CD8-positive, alpha-beta memory T cell (primary cell): ENCODE results near the gene IFI27L2. TPM values are rescaled to one million over a fixed set of nuclear protein-coding genes. Genes with fewer than 3 reads are reported as not detected.
A peak's percentile ranks its signal among the peaks of the same experiment; 100 is the strongest.

Experiments
- CTCF ChIA-PET: fragments of 350-600 bp; sonication (Branson Sonifier 250); formaldehyde crosslinking; loops from one replicate; lab custom pipeline; 2021; ENCODE audit warnings: antibody characterized with exemption; lab: Charles Lee
- POLR2A ChIA-PET: fragments of 350-600 bp; sonication (Branson Sonifier 250); formaldehyde crosslinking; loops from one replicate; lab custom pipeline; 2021; ENCODE audit warnings: antibody characterized with exemption; lab: Charles Lee
- DNase-seq, 5 donors: peaks; one replicate each; pipeline versions ENCODE4 v3.0.0 to v3.0.0-alpha.2; 2020 to 2022; ENCODE audit warnings: mixed read lengths in 1 of 5
- H3K27ac ChIP-seq: one replicate; pipeline ENCODE4 v1.7.0; 2013; ENCODE audit warnings: low read depth, mild to moderate bottlenecking, low read length, moderate library complexity
- H3K27me3 ChIP-seq: 2 replicates; pipeline ENCODE4 v1.7.0; 2013; ENCODE audit warnings: low read length, mild to moderate bottlenecking; ENCODE audit not compliant: insufficient read depth, poor library complexity, severe bottlenecking
- H3K36me3 ChIP-seq: 2 replicates; pipeline ENCODE4 v1.7.0; 2013; ENCODE audit warnings: mild to moderate bottlenecking, low read length, moderate library complexity; ENCODE audit not compliant: insufficient read depth
- H3K4me1 ChIP-seq: 2 replicates; pipeline ENCODE4 v1.7.0; 2013; ENCODE audit warnings: mild to moderate bottlenecking, low read length, moderate library complexity; ENCODE audit not compliant: insufficient read depth
- H3K4me3 ChIP-seq: 2 replicates; pipeline ENCODE4 v1.7.0; 2013; ENCODE audit warnings: mild to moderate bottlenecking, low read length
- H3K9me3 ChIP-seq: 2 replicates; pipeline ENCODE4 v1.7.0; 2013; ENCODE audit warnings: mild to moderate bottlenecking, low read length
- H3K27ac Mint-ChIP-seq, 8 donors: one replicate each; pipeline ENCODE4 v1.8.0; 2020 to 2021; ENCODE audit warnings: mixed read lengths in 8 of 8, mild to moderate bottlenecking in 6 of 8, inconsistent platforms in 3 of 8, moderate library complexity in 3 of 8
- H3K27me3 Mint-ChIP-seq, 2 donors: one replicate each; pipeline ENCODE4 v1.8.0; 2020 to 2021; ENCODE audit warnings: mixed read lengths in 2 of 2, mild to moderate bottlenecking in 1 of 2, moderate library complexity in 1 of 2
- H3K36me3 Mint-ChIP-seq, 3 donors: one replicate each; pipeline ENCODE4 v1.8.0; 2020 to 2021; ENCODE audit warnings: mixed read lengths in 3 of 3, inconsistent platforms in 1 of 3, mild to moderate bottlenecking in 1 of 3
- H3K4me1 Mint-ChIP-seq, 3 donors: one replicate each; pipeline ENCODE4 v1.8.0; 2020 to 2021; ENCODE audit warnings: mixed read lengths in 3 of 3, inconsistent platforms in 1 of 3, mild to moderate bottlenecking in 1 of 3
- H3K4me3 Mint-ChIP-seq, 7 donors: one replicate each; pipeline ENCODE4 v1.8.0; 2020 to 2021; ENCODE audit warnings: mixed read lengths in 7 of 7, mild to moderate bottlenecking in 6 of 7, moderate library complexity in 4 of 7, inconsistent platforms in 2 of 7
- H3K9me3 Mint-ChIP-seq, 5 donors: one replicate each; pipeline ENCODE4 v1.8.0; 2020 to 2022; ENCODE audit warnings: mixed read lengths in 5 of 5, mild to moderate bottlenecking in 3 of 5, moderate library complexity in 2 of 5, inconsistent platforms in 1 of 5
- polyA plus RNA-seq: library from polyadenylated mRNA; unstranded; fragments of 300-500 nt; fragmentation: Illumina TruSeq; gene quantifications from one replicate; pipeline ENCODE4 v1.2.3, GENCODE V29; 2021
- total RNA-seq, 2 experiments: library from RNA; stranded (reverse); gene quantifications; one replicate each; pipeline ENCODE4 v1.2.3, GENCODE V29; 2021

The IFI27L2 gene
- total and polyA plus RNA-seq, 3 experiments from 2014 or later: 55.9 to 95.5 (median 58.5) TPM

- Mint-ChIP-seq H3K27me3 (no peaks in the 10 kb centered on the region), H3K4me1 (no peaks in the 10 kb centered on the region), H3K36me3 (peaks cover 0 to 2% (median 0%) of the 10 kb centered on the region in 3 donors), H3K27ac (no peak overlapping the region), H3K4me3 (no peak overlapping the region), H3K9me3 (no peaks in the 10 kb centered on the region)
- H3K27ac ChIP-seq: no peak overlapping the region
- no peak overlapping the region for H3K4me3 ChIP-seq
- ChIA-PET POLR2A (no interaction called here), CTCF (no interaction called here)
- no peaks in the 10 kb centered on the region for H3K4me1 ChIP-seq
- H3K36me3 ChIP-seq: no peaks in the 10 kb centered on the region
- no peaks in the 10 kb centered on the region for H3K9me3 ChIP-seq
- no peak for DNase-seq
- no peaks in the 10 kb centered on the region for H3K27me3 ChIP-seq
Measured at GRCh38 chr14:94098326-94098992, 30.9 kb downstream of the IFI27L2 start.

DNA sequence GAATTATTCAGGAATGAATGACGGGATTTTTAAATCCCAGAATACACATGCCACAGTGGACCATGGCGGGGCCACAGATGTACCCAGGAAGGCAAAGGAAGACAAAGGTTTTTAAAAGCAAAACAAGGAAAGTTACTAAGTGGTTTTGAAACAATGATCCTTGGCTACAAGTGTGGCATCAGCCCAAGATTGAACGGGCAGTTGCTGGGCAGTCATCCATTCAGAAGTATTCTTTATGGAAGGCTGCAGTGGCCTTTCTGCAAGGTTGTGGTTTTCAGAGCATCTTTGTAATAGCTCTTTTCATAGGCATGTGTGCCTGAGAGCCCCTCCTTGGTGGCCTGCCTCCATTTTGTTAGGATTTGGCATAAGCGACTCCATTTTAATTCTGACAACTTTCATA, 32.3 kb downstream of the IFI27L2 start:
- H3K27me3 ChIP-seq: no peaks in the 10 kb centered on the region
- H3K36me3 Mint-ChIP-seq: peaks cover 0 to 2% (median 0%) of the 10 kb centered on the region in 3 donors
- no peaks in the 10 kb centered on the region for H3K36me3 ChIP-seq
- H3K4me3 ChIP-seq: no peak overlapping the region
- no peak overlapping the region for H3K27ac Mint-ChIP-seq
- no peaks in the 10 kb centered on the region for H3K4me1 ChIP-seq
- no peaks in the 10 kb centered on the region for H3K9me3 Mint-ChIP-seq
- H3K27ac ChIP-seq: no peak overlapping the region
- ChIA-PET CTCF (no interaction called here), POLR2A (no interaction called here)
- H3K4me3 Mint-ChIP-seq: no peak overlapping the region
- no peaks in the 10 kb centered on the region for H3K4me1 Mint-ChIP-seq
- H3K27me3 Mint-ChIP-seq: no peaks in the 10 kb centered on the region
- no peak for DNase-seq
- no peaks in the 10 kb centered on the region for H3K9me3 ChIP-seq

DNA sequence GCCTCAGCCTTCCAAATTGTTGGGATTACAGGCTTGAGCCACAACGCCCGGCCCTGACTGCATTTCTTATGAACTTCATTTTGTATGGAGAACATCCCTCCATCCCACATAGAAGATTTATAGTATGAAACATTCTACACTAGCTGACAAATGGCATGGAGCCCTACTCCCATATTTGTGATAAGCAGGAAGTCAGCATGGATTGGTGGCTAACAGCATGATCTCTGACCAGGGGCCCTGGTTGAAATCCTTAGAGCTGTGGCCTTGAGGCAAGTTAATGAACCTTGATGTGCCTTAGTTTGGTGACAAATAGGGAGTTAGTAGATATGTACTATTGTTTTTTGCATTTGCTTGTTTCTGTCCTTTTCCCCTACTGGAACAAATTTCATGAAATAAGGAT, 36.0 kb downstream of the IFI27L2 start:
- POLR2A ChIA-PET: no interaction called here
- Histone ChIP-seq H3K4me3 (no peak overlapping the region), H3K27me3 (no peaks in the 10 kb centered on the region), H3K4me1 (no peaks in the 10 kb centered on the region), H3K36me3 (no peaks in the 10 kb centered on the region), H3K27ac (no peak overlapping the region), H3K9me3 (no peaks in the 10 kb centered on the region)
- Mint-ChIP-seq H3K27ac (no peak overlapping the region), H3K27me3 (no peaks in the 10 kb centered on the region), H3K9me3 (no peaks in the 10 kb centered on the region), H3K4me3 (no peak overlapping the region), H3K4me1 (no peaks in the 10 kb centered on the region), H3K36me3 (no peaks in the 10 kb centered on the region)
- CTCF ChIA-PET: no interaction called here
- no peak for DNase-seq

GRCh38 chr14:94089479-94089878, 39.9 kb downstream of the IFI27L2 start:
- Histone ChIP-seq H3K4me1 (no peaks in the 10 kb centered on the region), H3K27me3 (no peaks in the 10 kb centered on the region), H3K9me3 (no peaks in the 10 kb centered on the region), H3K4me3 (no peak overlapping the region), H3K36me3 (no peaks in the 10 kb centered on the region), H3K27ac (no peak overlapping the region)
- no peak overlapping the region for H3K4me3 Mint-ChIP-seq
- DNase-seq: no peak
- peaks cover 0 to 2% (median 0%) of the 10 kb centered on the region in 3 donors for H3K36me3 Mint-ChIP-seq
- no peaks in the 10 kb centered on the region for H3K9me3 Mint-ChIP-seq
- H3K27ac Mint-ChIP-seq: no peak overlapping the region
- ChIA-PET POLR2A (no interaction called here), CTCF (no interaction called here)
- H3K27me3 Mint-ChIP-seq: peaks cover 0 to 2% of the 10 kb centered on the region in 2 donors
- no peaks in the 10 kb centered on the region for H3K4me1 Mint-ChIP-seq

DNA sequence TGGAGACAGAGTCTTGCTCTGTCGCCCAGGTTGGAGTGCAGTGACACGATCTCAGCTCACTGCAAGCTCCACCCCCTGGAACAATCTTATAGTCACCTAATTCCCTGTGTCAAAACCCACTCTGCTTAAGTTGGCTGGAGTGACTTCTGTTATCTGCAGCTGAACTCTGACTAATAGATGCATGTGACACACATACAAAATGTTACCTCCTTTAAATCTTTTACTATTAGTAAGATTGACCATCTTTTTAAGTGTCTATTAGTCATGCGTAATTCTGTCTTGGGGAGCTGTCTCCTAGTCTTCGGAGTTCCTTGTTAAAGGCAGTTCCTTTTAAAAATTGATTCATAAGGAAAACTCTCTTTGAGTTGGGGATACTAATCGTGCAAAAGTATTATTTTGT, 40.9 kb downstream of the IFI27L2 start:
- Mint-ChIP-seq H3K27me3 (peaks cover 0 to 2% of the 10 kb centered on the region in 2 donors), H3K4me1 (no peaks in the 10 kb centered on the region), H3K27ac (no peak overlapping the region), H3K4me3 (no peak overlapping the region), H3K9me3 (no peaks in the 10 kb centered on the region), H3K36me3 (peaks cover 0 to 2% (median 0%) of the 10 kb centered on the region in 3 donors)
- Histone ChIP-seq H3K27ac (no peak overlapping the region), H3K9me3 (no peaks in the 10 kb centered on the region), H3K4me1 (no peaks in the 10 kb centered on the region), H3K4me3 (no peak overlapping the region), H3K27me3 (no peaks in the 10 kb centered on the region), H3K36me3 (no peaks in the 10 kb centered on the region)
- POLR2A ChIA-PET: no interaction called here
- DNase-seq: no peak
- CTCF ChIA-PET: interaction anchor here (0.9 kb wide), 2 partner anchors 44 to 48 kb away, joined by 3 to 4 read pairs; no protein-coding TSS in a partner anchor

- no peaks in the 10 kb centered on the region for H3K4me1 ChIP-seq
- no peak for DNase-seq
- no peak overlapping the region for H3K27ac ChIP-seq
- no peak overlapping the region for H3K4me3 ChIP-seq
- H3K27me3 ChIP-seq: no peaks in the 10 kb centered on the region
- no peaks in the 10 kb centered on the region for H3K9me3 Mint-ChIP-seq
- CTCF ChIA-PET: no interaction called here
- H3K9me3 ChIP-seq: no peaks in the 10 kb centered on the region
- H3K36me3 ChIP-seq: no peaks in the 10 kb centered on the region
- peak overlapping the region in 1 of 7 donors; percentile 18 for H3K4me3 Mint-ChIP-seq
- H3K27ac Mint-ChIP-seq: peak overlapping the region in 1 of 8 donors; percentile 9
- POLR2A ChIA-PET: no interaction called here
- peaks cover 0 to 2% (median 0%) of the 10 kb centered on the region in 3 donors for H3K36me3 Mint-ChIP-seq
- peaks cover 0 to 2% (median 0%) of the 10 kb centered on the region in 3 donors for H3K4me1 Mint-ChIP-seq
- peaks cover 0 to 2% of the 10 kb centered on the region in 2 donors for H3K27me3 Mint-ChIP-seq
Measured at GRCh38 chr14:94087891-94088290, 41.5 kb downstream of the IFI27L2 start.

DNA sequence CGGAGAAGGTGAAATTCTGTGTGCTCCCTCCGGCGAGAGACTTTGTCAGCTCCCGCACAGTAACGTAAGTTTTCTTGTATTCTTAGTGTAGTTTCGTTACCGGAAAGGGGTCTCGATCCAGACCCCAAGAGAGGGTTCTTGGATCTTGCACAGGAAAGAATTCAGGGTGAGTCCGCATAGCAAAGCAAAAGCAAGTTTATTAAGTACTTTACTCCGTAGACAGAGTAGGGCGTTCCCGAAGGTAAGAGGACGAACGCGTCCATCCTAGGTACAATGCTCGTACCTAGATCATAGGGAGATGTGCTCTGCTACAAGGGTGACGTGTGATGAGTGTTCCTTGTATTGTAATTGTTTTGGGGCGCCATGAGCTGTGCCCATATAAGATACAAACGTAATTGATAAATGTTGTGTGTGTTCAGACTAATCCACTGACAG, 48.0 kb downstream of the IFI27L2 start:
- Mint-ChIP-seq H3K4me3 (peak overlapping the region; percentile 94 to 100 (median 99)), H3K4me1 (peaks cover 46 to 55% (median 48%) of the 10 kb centered on the region in 3 donors), H3K36me3 (peaks cover 16 to 47% (median 25%) of the 10 kb centered on the region in 3 donors), H3K27me3 (peaks cover 0 to 3% of the 10 kb centered on the region in 2 donors), H3K9me3 (peaks cover 0 to 2% (median 0%) of the 10 kb centered on the region in 5 donors), H3K27ac (peak overlapping the region; percentile 97 to 100 (median 99))
- H3K27me3 ChIP-seq: no peaks in the 10 kb centered on the region
- H3K9me3 ChIP-seq: no peaks in the 10 kb centered on the region
- ChIA-PET POLR2A (interaction anchor here (0.6 to 1.1 kb wide), 4 partner anchors 51 to 121 kb away, joined by 3 to 5 read pairs (median 4); no protein-coding TSS in a partner anchor), CTCF (interaction anchor here (0.6 to 3.6 kb wide), 13 partner anchors 13 to 141 kb away, joined by 3 to 14 read pairs (median 4); no protein-coding TSS in a partner anchor)
- peaks cover 17% of the 10 kb centered on the region for H3K36me3 ChIP-seq
- peak overlapping the region; percentile 96 for H3K27ac ChIP-seq
- no peak for DNase-seq
- peaks cover 33% of the 10 kb centered on the region for H3K4me1 ChIP-seq
- peak overlapping the region; percentile 83 for H3K4me3 ChIP-seq
